ENCODE measurements around the gene GOLGA6A. TPM values are rescaled to one million over a fixed set of nuclear protein-coding genes. Genes with fewer than 3 reads are reported as not detected.

The GOLGA6A gene
- total and polyA plus RNA-seq, 2 of the 8 experiments (the other 6 are each of a cell fraction or from before 2014, with no cell fraction given), result 0.80 to 1.0 TPM

DNA sequence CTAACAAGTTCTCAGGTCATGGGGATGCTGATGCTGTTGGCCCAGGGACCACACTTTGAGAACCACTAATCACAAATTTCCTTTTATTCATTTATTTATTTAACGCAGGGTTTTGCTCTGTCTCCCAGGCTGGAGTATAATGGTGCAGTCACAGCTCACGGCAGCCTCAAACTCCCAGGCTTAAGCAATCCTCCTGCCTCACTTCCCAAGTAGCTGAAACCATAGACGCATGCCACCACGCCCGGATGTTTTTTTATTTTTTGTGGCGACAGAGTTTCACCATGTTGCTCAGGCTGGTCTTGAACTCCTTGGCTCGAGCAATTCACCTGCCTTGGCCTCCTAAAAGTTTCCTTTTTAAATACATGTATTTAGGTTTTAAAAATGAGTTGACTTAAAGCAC is 27.4 kb upstream of the GOLGA6A start:
- H2BK15ac ChIP-seq (ENCODE audit: low read length), result no peak overlapping the region
- no peak overlapping the region for H2BK5ac ChIP-seq (ENCODE audit: low read depth, low read length)
- no peak overlapping the region for H3K4ac ChIP-seq (replicated peaks; ENCODE audit: insufficient read length, low read depth, low read length)
- no peak overlapping the region for H2AFZ ChIP-seq (ENCODE audit: low read length)
- H2BK20ac ChIP-seq (ENCODE audit: low read length), result no peak overlapping the region
- no peak overlapping the region for H3K56ac ChIP-seq (replicated peaks; ENCODE audit: insufficient read length, low read depth, low read length)
- ChIA-PET POLR2A (ENCODE audit: partially characterized antibody) (no interaction called here), CTCF (ENCODE audit: partially characterized antibody) (interaction anchor here (0.6 to 1.5 kb wide), 3 partner anchors 14 to 35 kb away, joined by 3 to 5 read pairs (median 4); no protein-coding TSS in a partner anchor)
- no peak overlapping the region for H4K5ac ChIP-seq (ENCODE audit: insufficient read length, low read depth, low read length)
- no peak overlapping the region for H4K8ac ChIP-seq (ENCODE audit: extremely low read depth, insufficient read depth, low read length)
- no peaks in the 10 kb centered on the region for H3K23me2 ChIP-seq (ENCODE audit: low read depth, low read length)
- H2BK12ac ChIP-seq (ENCODE audit: low read depth, low read length), result no peak overlapping the region
- H3K4me3 ChIP-seq (ENCODE audit: extremely low read depth in 1 of 4, insufficient read depth in 2 of 4, low read depth in 3 of 4, low read length in 4 of 4), result no peak overlapping the region
- 97% methylated on average over 7 of the region's 7 CpGs; no CpG with 5 or more reads in 1 of the 2 experiments for WGBS, 2 experiments (ENCODE audit: extremely low coverage in 1 of 2, insufficient coverage in 1 of 2, insufficient read length in 1 of 2, insufficient replicate concordance in 2 of 2, low coverage in 1 of 2, low lambda C conversion rate in 2 of 2, missing lambda C conversion rate in 1 of 2)
- H3K27me3 ChIP-seq (replicated peaks in 1 of 4; ENCODE audit: control insufficient read depth in 3 of 4, extremely low read depth in 1 of 4, insufficient read depth in 3 of 4, low read length in 3 of 4), result no peaks in the 10 kb centered on the region
- no peak overlapping the region for H2BK120ac ChIP-seq (replicated peaks; ENCODE audit: low read depth, low read length)
- H3K4me2 ChIP-seq (ENCODE audit: insufficient read depth in 1 of 2, low read depth in 2 of 2, low read length in 2 of 2), result no peak overlapping the region
- H3K36me3 ChIP-seq (ENCODE audit: control insufficient read depth in 2 of 4, insufficient read depth in 4 of 4, low read length in 3 of 4), result no peaks in the 10 kb centered on the region
- H3K23ac ChIP-seq (ENCODE audit: insufficient read length), result no peak overlapping the region
- no peaks in the 10 kb centered on the region for H3K79me1 ChIP-seq (ENCODE audit: low read depth, low read length)
- no peak overlapping the region for H2AK5ac ChIP-seq (ENCODE audit: low read depth, low read length)
- no peak overlapping the region for H3K27ac ChIP-seq (ENCODE audit: low read depth, low read length)
- no peak overlapping the region for H3K9ac ChIP-seq (replicated peaks in 1 of 4; ENCODE audit: extremely low read depth in 1 of 4, low read depth in 3 of 4, low read length in 3 of 4)
- no peaks in the 10 kb centered on the region for H3K4me1 ChIP-seq (replicated peaks in 1 of 4; ENCODE audit: control insufficient read depth in 3 of 4, insufficient read depth in 4 of 4, low read length in 3 of 4)
- no peak overlapping the region for H4K91ac ChIP-seq (replicated peaks; ENCODE audit: insufficient read length, low read length)
- no peaks in the 10 kb centered on the region for H4K20me1 ChIP-seq (replicated peaks in 1 of 2; ENCODE audit: control insufficient read depth in 1 of 2, insufficient read depth in 2 of 2, low read length in 2 of 2)
- H3K9me3 ChIP-seq (ENCODE audit: insufficient read depth in 2 of 2, low read depth in 1 of 2, low read length in 1 of 2), result no peaks in the 10 kb centered on the region
- no peak overlapping the region for H3K18ac ChIP-seq (ENCODE audit: extremely low read depth, low read length)
- H3K14ac ChIP-seq (ENCODE audit: insufficient read length), result no peak overlapping the region
- FAIRE-seq (no peak), DNase-seq (ENCODE audit: low read depth in 1 of 2, low spot score in 2 of 2) (no peak)
- H3K79me2 ChIP-seq (ENCODE audit: control insufficient read depth in 1 of 2, insufficient read depth in 2 of 2, low read length in 2 of 2), result no peaks in the 10 kb centered on the region
- TF ChIP-seq SIN3A (conservative IDR thresholded peaks at IDR 0.05 in 1 of 2, IDR thresholded peaks at IDR 0.05 in 1 of 2; ENCODE audit: low read depth in 1 of 2, low read length in 2 of 2) (no peak), RFX5 (IDR thresholded peaks at IDR 0.05; ENCODE audit: borderline replicate concordance, low read depth, low read length) (no peak), CHD2 (IDR thresholded peaks at IDR 0.05; ENCODE audit: low read length) (no peak), NANOG (IDR thresholded peaks at IDR 0.05; ENCODE audit: insufficient read depth, low read depth, low read length, poor library complexity, severe bottlenecking) (no peak), MAFK (IDR thresholded peaks at IDR 0.05; ENCODE audit: low read depth, low read length) (no peak), KDM1A (IDR thresholded peaks at IDR 0.05; ENCODE audit: borderline replicate concordance, low read length) (no peak), CTBP2 (IDR thresholded peaks at IDR 0.05; ENCODE audit: borderline replicate concordance, insufficient read depth, insufficient read length, low read length) (no peak), EP300 (IDR thresholded peaks at IDR 0.05; ENCODE audit: borderline replicate concordance in 1 of 2, low read depth in 2 of 2, low read length in 2 of 2) (no peak), TEAD4 (IDR thresholded peaks at IDR 0.05; ENCODE audit: low read depth, low read length) (no peak), FOSL1 (IDR thresholded peaks at IDR 0.05; ENCODE audit: insufficient read depth, low read depth, low read length) (no peak), TAF1 (IDR thresholded peaks at IDR 0.05; ENCODE audit: low read depth, low read length) (no peak), SAP30 (IDR thresholded peaks at IDR 0.05; ENCODE audit: insufficient read depth, insufficient replicate concordance, low read length) (no peak), KDM4A (IDR thresholded peaks at IDR 0.05; ENCODE audit: low read depth, low read length, severe bottlenecking) (no peak)

Measured in H1 (cell line).